GM12878 (cell line): ENCODE results near the gene PFN4.
"Not testable (repeated sequence)": the region's sequence is repeated elsewhere in the genome, so short reads cannot be mapped to it uniquely, and the experiment has no call there.

ENCODE experiments used
- BMI1 ChIP-seq: fragments of 450-650 bp; IDR thresholded peaks from 2 replicates; pipeline ENCODE4 v1.6.1; 2016; ENCODE audit warnings: mild to moderate bottlenecking, moderate library complexity, borderline replicate concordance
- CTCF ChIP-seq, 3 experiments: IDR thresholded peaks in 2 of 3; conservative IDR thresholded peaks in 1 of 3; 2 replicates each; pipeline ENCODE4 v1.5.1; 2011; ENCODE audit warnings: low read depth in 3 of 3, low read length in 3 of 3, mild to moderate bottlenecking in 3 of 3, control low read depth in 2 of 3, moderate library complexity in 2 of 3, inconsistent platforms in 1 of 3, mixed read lengths in 1 of 3; ENCODE audit not compliant: control insufficient read depth in 2 of 3, insufficient read depth in 1 of 3; ENCODE audit errors: extremely low read depth in 1 of 3
- ETV6 ChIP-seq, 2 experiments: fragments of 450-650 bp in 1 of 2; IDR thresholded peaks in 1 of 2; conservative IDR thresholded peaks in 1 of 2; 2 replicates each; pipeline ENCODE4 v1.6.1; 2014; ENCODE audit warnings: antibody characterized with exemption in 1 of 2, borderline replicate concordance in 1 of 2, low read depth in 1 of 2, mild to moderate bottlenecking in 1 of 2, moderate library complexity in 1 of 2
- EZH2 ChIP-seq: IDR thresholded peaks from 2 replicates; pipeline ENCODE4 v1.6.1; 2012; ENCODE audit warnings: low read depth, mild to moderate bottlenecking, control low read depth, inconsistent platforms, low read length, borderline replicate concordance; ENCODE audit not compliant: control insufficient read depth
- NBN ChIP-seq: fragments of 450-650 bp; IDR thresholded peaks from 2 replicates; pipeline ENCODE4 v1.6.1; 2016
- POLR2A ChIP-seq: IDR thresholded peaks from 2 replicates; pipeline ENCODE4 v1.6.1; 2011; ENCODE audit warnings: low read depth, mild to moderate bottlenecking, low read length
- POLR2AphosphoS5 ChIP-seq: IDR thresholded peaks from 2 replicates; pipeline ENCODE4 v1.6.1; 2011; ENCODE audit warnings: mild to moderate bottlenecking, low read length, inconsistent platforms
- RAD21 ChIP-seq: IDR thresholded peaks from 2 replicates; pipeline ENCODE4 v1.6.1; 2011; ENCODE audit warnings: mild to moderate bottlenecking, low read depth, low read length, moderate library complexity; ENCODE audit not compliant: insufficient read depth
- TF ChIP-seq, protein P1 (sequence below): IDR thresholded peaks from 2 replicates; pipeline ENCODE4 v1.6.1; 2011; ENCODE audit warnings: low read depth, low read length, improper control_type of control experiment, borderline replicate concordance

DNA sequence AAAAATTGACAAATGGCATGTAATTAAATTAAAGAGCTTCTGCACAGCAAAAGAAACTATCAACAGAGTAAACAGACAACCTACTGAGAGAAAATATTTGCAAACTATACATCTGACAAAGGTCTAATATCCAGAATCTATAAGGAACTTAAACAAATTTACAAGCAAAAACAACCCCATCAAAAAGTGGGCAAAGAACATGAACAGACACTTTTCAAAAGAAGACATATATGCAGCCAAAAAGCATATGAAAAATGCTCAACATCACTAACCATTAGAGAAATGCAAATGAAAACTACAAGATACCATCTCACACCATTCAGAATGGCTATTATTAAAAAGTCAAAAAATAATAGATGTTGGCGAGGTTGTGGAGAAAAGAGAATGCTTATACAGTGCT, 13.7 kb downstream of the PFN4 start:
- not testable (repeated sequence) for TF ChIP-seq EZH2; RAD21; POLR2A; NBN; POLR2AphosphoS5; BMI1; ETV6 (conservative IDR thresholded peaks at IDR 0.05 in 1 of 2, IDR thresholded peaks at IDR 0.05 in 1 of 2; ENCODE audit: borderline replicate concordance in 1 of 2, low read depth in 1 of 2); CTCF (IDR thresholded peaks at IDR 0.05 in 2 of 3, conservative IDR thresholded peaks at IDR 0.05 in 1 of 3; ENCODE audit: control insufficient read depth in 2 of 3, extremely low read depth in 1 of 3, insufficient read depth in 1 of 3, low read depth in 3 of 3, low read length in 3 of 3)
- TF ChIP-seq, protein P1, sequence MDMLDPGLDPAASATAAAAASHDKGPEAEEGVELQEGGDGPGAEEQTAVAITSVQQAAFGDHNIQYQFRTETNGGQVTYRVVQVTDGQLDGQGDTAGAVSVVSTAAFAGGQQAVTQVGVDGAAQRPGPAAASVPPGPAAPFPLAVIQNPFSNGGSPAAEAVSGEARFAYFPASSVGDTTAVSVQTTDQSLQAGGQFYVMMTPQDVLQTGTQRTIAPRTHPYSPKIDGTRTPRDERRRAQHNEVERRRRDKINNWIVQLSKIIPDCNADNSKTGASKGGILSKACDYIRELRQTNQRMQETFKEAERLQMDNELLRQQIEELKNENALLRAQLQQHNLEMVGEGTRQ, result not testable (repeated sequence)
